Gastrocnemius medialis (tissue), 4 donors: ENCODE results near the gene ST7. TPM values are rescaled to one million over a fixed set of nuclear protein-coding genes. Genes with fewer than 3 reads are reported as not detected.

Experiments used
- ATAC-seq, 2 donors: fragments of 150-250 bp; one replicate each; pipeline ENCODE4 v1.9.1; 2016
- DNase-seq, 2 donors: peaks; one replicate each; pipeline ENCODE4 v3.0.0-alpha.2; 2019
- H3K27ac ChIP-seq, 4 donors: fragments of 200-600 bp; sonication (generic); 1 replicate in 1 of 4; 2 replicates in 3 of 4; pipeline ENCODE4 v1.5.1; 2016 to 2018; ENCODE audit warnings: mild to moderate bottlenecking in 2 of 4, moderate library complexity in 1 of 4
- H3K27me3 ChIP-seq, 3 donors: fragments of 200-600 bp; sonication (generic) in 2 of 3; 1 replicate in 1 of 3; 2 replicates in 2 of 3; pipeline versions ENCODE4 v1.5.1 to v1.6.0; 2016 to 2019; ENCODE audit warnings: mild to moderate bottlenecking in 1 of 3, moderate library complexity in 1 of 3
- H3K36me3 ChIP-seq, 2 donors: fragments of 200-600 bp; sonication (generic) in 1 of 2; one replicate each; pipeline ENCODE4 v1.5.1; 2017 to 2018
- H3K4me1 ChIP-seq, 2 donors: fragments of 200-600 bp; sonication (generic) in 1 of 2; one replicate each; pipeline ENCODE4 v1.5.1; 2016 to 2017; ENCODE audit warnings: mild to moderate bottlenecking in 2 of 2
- H3K4me3 ChIP-seq, 4 donors: fragments of 200-600 bp; sonication (generic) in 3 of 4; 1 replicate in 1 of 4; 2 replicates in 3 of 4; pipeline ENCODE4 v1.5.1; 2016 to 2019; ENCODE audit warnings: mild to moderate bottlenecking in 2 of 4
- H3K9me3 ChIP-seq, 3 donors: fragments of 200-600 bp; sonication (generic) in 2 of 3; 1 replicate in 1 of 3; 2 replicates in 2 of 3; pipeline ENCODE4 v1.5.1; 2016 to 2019
- POLR2A ChIP-seq, 2 donors: fragments of 450-650 bp; IDR thresholded peaks; one replicate each; pipeline ENCODE4 v1.6.1; 2017; ENCODE audit warnings: antibody characterized with exemption in 2 of 2, mild to moderate bottlenecking in 2 of 2, moderate library complexity in 2 of 2
- in situ Hi-C, 4 donors: fragments of 200-750 bp; cut with MboI; loops; one replicate each; pipeline versions ENCODE4 v1.15.0 to v1.8.0; 2017; ENCODE audit warnings: low sequenced_read_pairs in 4 of 4
- intact Hi-C: fragments of 100-400 bp; cut with DNase I; formaldehyde crosslinking; loops from one replicate; pipeline ENCODE4 v1.15.1; 2023; ENCODE audit warnings: low total_unique reads
- total RNA-seq, 4 donors: library from RNA; depleted of rRNA; stranded (reverse); fragments of >200 nt; gene quantifications; one replicate each; pipeline versions ENCODE4 v1.1.0 to v1.2.3, GENCODE V29; 2016
- TF ChIP-seq, protein P1 (sequence below), 5 experiments: fragments of 450-650 bp in 3 of 5; fragments of 200-600 bp in 2 of 5; sonication (generic) in 2 of 5; IDR thresholded peaks in 4 of 5; conservative IDR thresholded peaks in 1 of 5; 1 replicate in 4 of 5; 2 replicates in 1 of 5; pipeline ENCODE4 v1.5.1; 2016 to 2019; ENCODE audit warnings: antibody characterized with exemption in 5 of 5, mild to moderate bottlenecking in 3 of 5, moderate library complexity in 3 of 5

The ST7 gene
- total RNA-seq, 4 donors from 2014 or later = 5.5 to 14.5 (median 11.9) TPM

- Histone ChIP-seq H3K4me3 (no peak overlapping the region), H3K36me3 (peaks cover 0 to 13% of the 10 kb centered on the region in 2 donors), H3K27ac (no peak overlapping the region), H3K27me3 (no peaks in the 10 kb centered on the region), H3K9me3 (no peaks in the 10 kb centered on the region), H3K4me1 (peaks cover 0 to 4% of the 10 kb centered on the region in 2 donors)
- intact Hi-C loops = no loop called here
- no peak for ATAC-seq
- DNase-seq = no peak
- no peak for TF ChIP-seq POLR2A (IDR thresholded peaks at IDR 0.05)
- TF ChIP-seq, protein P1, sequence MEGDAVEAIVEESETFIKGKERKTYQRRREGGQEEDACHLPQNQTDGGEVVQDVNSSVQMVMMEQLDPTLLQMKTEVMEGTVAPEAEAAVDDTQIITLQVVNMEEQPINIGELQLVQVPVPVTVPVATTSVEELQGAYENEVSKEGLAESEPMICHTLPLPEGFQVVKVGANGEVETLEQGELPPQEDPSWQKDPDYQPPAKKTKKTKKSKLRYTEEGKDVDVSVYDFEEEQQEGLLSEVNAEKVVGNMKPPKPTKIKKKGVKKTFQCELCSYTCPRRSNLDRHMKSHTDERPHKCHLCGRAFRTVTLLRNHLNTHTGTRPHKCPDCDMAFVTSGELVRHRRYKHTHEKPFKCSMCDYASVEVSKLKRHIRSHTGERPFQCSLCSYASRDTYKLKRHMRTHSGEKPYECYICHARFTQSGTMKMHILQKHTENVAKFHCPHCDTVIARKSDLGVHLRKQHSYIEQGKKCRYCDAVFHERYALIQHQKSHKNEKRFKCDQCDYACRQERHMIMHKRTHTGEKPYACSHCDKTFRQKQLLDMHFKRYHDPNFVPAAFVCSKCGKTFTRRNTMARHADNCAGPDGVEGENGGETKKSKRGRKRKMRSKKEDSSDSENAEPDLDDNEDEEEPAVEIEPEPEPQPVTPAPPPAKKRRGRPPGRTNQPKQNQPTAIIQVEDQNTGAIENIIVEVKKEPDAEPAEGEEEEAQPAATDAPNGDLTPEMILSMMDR (IDR thresholded peaks at IDR 0.05 in 4 of 5, conservative IDR thresholded peaks at IDR 0.05 in 1 of 5) = no peak
- in situ Hi-C loops = no loop called here
These were observed 219.9 kb downstream of the ST7 start for GRCh38 chr7:117173035-117173770.

DNA sequence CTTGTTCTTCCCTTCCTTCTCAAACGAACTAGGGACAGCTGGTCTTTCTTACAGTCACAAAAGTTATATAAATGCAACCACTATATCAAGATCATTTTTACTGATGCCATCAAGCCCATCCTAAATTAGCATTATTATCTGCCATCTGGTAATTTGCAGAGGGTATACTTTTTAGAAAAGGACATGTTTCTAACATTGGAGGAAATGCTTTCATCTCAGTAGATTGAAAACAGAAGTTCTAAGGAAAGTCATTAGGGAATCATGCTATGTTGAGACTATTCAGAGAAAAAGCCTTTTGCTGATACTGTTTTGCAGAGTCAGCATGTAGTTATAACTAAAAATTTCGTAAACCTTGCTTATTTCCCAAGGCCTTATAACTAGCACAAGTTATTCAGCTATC lies 222.9 kb downstream of the ST7 start:
- in situ Hi-C loops = no loop called here
- DNase-seq (no peak), ATAC-seq (no peak)
- Histone ChIP-seq H3K9me3 (no peaks in the 10 kb centered on the region), H3K4me1 (no peaks in the 10 kb centered on the region), H3K4me3 (no peak overlapping the region), H3K36me3 (peaks cover 0 to 11% of the 10 kb centered on the region in 2 donors), H3K27ac (no peak overlapping the region), H3K27me3 (no peaks in the 10 kb centered on the region)
- no peak for TF ChIP-seq POLR2A (IDR thresholded peaks at IDR 0.05)
- TF ChIP-seq, protein P1 (IDR thresholded peaks at IDR 0.05 in 4 of 5, conservative IDR thresholded peaks at IDR 0.05 in 1 of 5) = no peak
- intact Hi-C loops = no loop called here

DNA sequence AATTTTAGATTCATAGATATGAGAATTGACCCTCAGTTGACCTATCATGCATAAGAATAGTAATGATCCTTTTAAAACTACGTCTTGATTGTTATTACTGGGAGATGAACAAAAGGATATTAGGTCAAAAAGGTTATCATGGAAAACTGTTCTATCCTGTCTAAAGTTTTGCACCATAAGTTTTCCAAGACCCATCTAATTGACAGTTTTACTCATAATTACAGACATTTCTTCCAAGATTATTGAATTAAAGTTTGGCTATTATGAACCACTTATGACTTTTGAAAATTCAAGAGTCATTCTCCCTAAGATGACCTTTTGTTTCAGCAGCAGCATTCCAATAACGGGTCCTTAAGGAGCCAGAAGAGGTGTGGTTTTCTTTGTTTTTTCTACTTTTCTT lies 225.3 kb downstream of the ST7 start:
- in situ Hi-C loops = no loop called here
- Histone ChIP-seq H3K36me3 (peaks cover 0 to 7% of the 10 kb centered on the region in 2 donors), H3K9me3 (no peaks in the 10 kb centered on the region), H3K4me3 (no peak overlapping the region), H3K27me3 (no peaks in the 10 kb centered on the region), H3K4me1 (no peaks in the 10 kb centered on the region), H3K27ac (no peak overlapping the region)
- DNase-seq (no peak), ATAC-seq (no peak)
- intact Hi-C loops = no loop called here
- TF ChIP-seq, protein P1 (IDR thresholded peaks at IDR 0.05 in 4 of 5, conservative IDR thresholded peaks at IDR 0.05 in 1 of 5) = no peak
- TF ChIP-seq POLR2A (IDR thresholded peaks at IDR 0.05) = no peak

DNA sequence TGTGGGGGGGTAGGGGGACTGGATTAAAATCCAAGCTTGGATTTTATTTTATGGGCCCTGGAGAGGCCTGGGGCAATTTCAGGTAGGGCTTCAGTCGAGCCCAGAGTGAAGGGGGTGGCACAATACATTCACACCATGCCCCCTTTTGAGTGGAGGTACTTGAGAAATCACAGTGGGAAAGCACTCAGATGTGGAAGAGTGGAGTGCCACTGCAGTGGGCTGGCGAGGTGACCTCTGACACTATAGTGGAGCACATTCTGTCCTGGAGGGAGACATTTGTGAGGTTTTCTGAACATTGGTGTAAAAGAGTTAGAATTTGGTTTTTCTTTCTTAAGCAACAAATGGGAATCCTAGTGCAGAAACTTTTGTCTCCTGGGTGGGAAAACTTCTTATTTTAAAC lies 226.4 kb downstream of the ST7 start:
- no peaks in the 10 kb centered on the region for H3K9me3 ChIP-seq
- DNase-seq = no peak
- intact Hi-C loops = no loop called here
- H3K4me3 ChIP-seq = no peak overlapping the region
- TF ChIP-seq POLR2A (IDR thresholded peaks at IDR 0.05) = no peak
- TF ChIP-seq, protein P1 (IDR thresholded peaks at IDR 0.05 in 4 of 5, conservative IDR thresholded peaks at IDR 0.05 in 1 of 5) = no peak
- in situ Hi-C loops = no loop called here
- ATAC-seq = no peak
- peaks cover 0 to 2% of the 10 kb centered on the region in 2 donors for H3K36me3 ChIP-seq
- H3K4me1 ChIP-seq = no peaks in the 10 kb centered on the region
- no peak overlapping the region for H3K27ac ChIP-seq
- H3K27me3 ChIP-seq = no peaks in the 10 kb centered on the region
